ENCODE results near the gene LYSMD2. TPM values are rescaled to one million over a fixed set of nuclear protein-coding genes. Genes with fewer than 3 reads are reported as not detected.

Gene LYSMD2
- total and polyA plus RNA-seq, 10 donors, result 18.1 to 41.7 (median 33.2) TPM

DNA sequence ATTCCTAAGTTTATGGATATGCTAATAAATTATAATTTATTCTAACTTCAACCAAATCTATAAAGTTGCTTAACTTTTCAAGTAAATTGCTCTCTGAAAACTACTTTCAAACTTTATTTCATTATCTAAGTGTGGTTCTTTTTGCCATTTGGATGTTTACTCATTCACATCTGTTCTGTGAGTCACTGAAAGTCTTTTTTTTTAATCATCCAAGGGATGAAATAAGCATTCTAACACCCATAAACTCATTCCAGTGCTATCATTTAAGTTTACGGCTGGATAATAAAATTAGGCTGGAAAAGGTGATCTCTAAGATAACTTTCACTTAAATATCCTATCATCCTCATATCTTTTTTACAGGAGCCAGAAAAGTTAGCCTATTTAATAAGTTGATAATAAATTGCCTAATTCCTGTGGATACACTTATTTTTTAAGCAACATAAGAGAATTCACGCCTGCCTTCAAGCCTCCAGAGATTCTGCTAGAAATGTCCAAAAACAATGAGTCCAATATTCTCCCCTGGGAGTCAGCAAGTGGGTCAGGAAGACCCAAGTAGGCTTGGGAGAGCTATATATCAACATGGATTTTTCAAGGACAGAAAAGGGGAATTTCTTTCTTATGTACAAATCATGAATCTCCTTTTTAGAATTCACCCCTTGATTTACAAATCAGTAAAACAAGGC lies 30.4 kb downstream of the LYSMD2 start:
- intact Hi-C loops (cut with DNase I; ENCODE audit: low total_unique reads), result no loop called here
- Histone ChIP-seq H3K27me3 (replicated peaks in 1 of 7) (no peaks in the 10 kb centered on the region), H3K4me3 (no peak overlapping the region), H3K9me3 (no peaks in the 10 kb centered on the region), H3K27ac (no peak overlapping the region), H3K4me1 (no peaks in the 10 kb centered on the region), H3K36me3 (no peaks in the 10 kb centered on the region)
- TF ChIP-seq POLR2AphosphoS5 (IDR thresholded peaks at IDR 0.05) (no peak), POLR2A (IDR thresholded peaks at IDR 0.05) (no peak)
- TF ChIP-seq, protein P1, sequence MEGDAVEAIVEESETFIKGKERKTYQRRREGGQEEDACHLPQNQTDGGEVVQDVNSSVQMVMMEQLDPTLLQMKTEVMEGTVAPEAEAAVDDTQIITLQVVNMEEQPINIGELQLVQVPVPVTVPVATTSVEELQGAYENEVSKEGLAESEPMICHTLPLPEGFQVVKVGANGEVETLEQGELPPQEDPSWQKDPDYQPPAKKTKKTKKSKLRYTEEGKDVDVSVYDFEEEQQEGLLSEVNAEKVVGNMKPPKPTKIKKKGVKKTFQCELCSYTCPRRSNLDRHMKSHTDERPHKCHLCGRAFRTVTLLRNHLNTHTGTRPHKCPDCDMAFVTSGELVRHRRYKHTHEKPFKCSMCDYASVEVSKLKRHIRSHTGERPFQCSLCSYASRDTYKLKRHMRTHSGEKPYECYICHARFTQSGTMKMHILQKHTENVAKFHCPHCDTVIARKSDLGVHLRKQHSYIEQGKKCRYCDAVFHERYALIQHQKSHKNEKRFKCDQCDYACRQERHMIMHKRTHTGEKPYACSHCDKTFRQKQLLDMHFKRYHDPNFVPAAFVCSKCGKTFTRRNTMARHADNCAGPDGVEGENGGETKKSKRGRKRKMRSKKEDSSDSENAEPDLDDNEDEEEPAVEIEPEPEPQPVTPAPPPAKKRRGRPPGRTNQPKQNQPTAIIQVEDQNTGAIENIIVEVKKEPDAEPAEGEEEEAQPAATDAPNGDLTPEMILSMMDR (IDR thresholded peaks at IDR 0.05 in 8 of 11, conservative IDR thresholded peaks at IDR 0.05 in 3 of 11), result no peak
- no peak for DNase-seq
- WGBS, 5 donors, result 82 to 92% (median 90%) methylated on average over 2 of the region's 2 CpGs

DNA sequence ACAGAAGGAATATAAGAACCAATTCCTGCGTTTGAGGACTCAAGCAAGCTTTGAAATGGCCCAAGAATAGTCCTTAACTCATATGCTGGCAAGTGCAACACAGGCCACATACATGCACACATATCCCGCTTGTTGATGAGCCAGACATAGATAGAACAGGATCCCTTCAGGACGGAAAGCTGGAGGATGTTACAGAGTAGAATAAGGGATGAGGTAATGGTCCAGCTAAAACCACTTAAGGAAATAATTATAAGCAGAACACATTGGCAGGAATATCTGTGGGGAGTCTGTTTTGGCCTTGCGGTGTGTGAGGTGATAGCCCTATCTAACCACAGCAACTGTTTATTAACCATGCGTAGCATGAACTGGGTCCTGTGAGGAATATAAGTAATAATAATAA lies 31.2 kb downstream of the LYSMD2 start:
- TF ChIP-seq, protein P1 (IDR thresholded peaks at IDR 0.05 in 8 of 11, conservative IDR thresholded peaks at IDR 0.05 in 3 of 11), result no peak
- TF ChIP-seq POLR2AphosphoS5 (IDR thresholded peaks at IDR 0.05) (no peak), POLR2A (IDR thresholded peaks at IDR 0.05) (no peak)
- intact Hi-C loops (cut with DNase I; ENCODE audit: low total_unique reads), result no loop called here
- H3K27ac ChIP-seq, result no peak overlapping the region
- no peaks in the 10 kb centered on the region for H3K9me3 ChIP-seq
- no peak for DNase-seq
- WGBS, 5 donors, result 67 to 90% (median 87%) methylated on average over 5 of the region's 5 CpGs
- no peaks in the 10 kb centered on the region for H3K4me1 ChIP-seq
- no peak overlapping the region for H3K4me3 ChIP-seq
- H3K36me3 ChIP-seq, result no peaks in the 10 kb centered on the region
- H3K27me3 ChIP-seq (replicated peaks in 1 of 7), result no peaks in the 10 kb centered on the region

DNA sequence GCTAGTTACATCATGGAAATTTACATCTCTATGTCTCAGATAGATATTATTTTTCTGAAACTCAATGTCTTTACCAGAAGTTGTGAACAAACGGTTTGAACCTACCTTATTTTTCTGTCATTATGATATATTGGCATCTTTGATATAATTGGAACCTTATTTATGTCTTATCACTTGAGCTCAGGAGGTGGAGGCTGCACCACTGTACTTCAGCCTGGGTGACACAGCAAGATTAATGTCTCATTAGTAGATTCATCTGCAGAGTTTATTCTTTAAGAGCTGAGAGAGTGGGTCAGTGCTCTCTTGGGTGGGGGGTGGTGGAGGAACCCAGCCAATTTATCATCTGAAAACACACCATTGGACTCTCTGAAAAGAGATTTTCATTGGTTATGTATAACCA lies 34.7 kb downstream of the LYSMD2 start:
- DNase-seq, result no peak
- Histone ChIP-seq H3K27me3 (replicated peaks in 1 of 7) (peaks cover 0 to 4% (median 0%) of the 10 kb centered on the region in 7 donors), H3K36me3 (no peaks in the 10 kb centered on the region), H3K9me3 (no peaks in the 10 kb centered on the region), H3K27ac (no peak overlapping the region), H3K4me1 (no peaks in the 10 kb centered on the region), H3K4me3 (no peak overlapping the region)
- TF ChIP-seq POLR2AphosphoS5 (IDR thresholded peaks at IDR 0.05), result no peak
- TF ChIP-seq POLR2A (IDR thresholded peaks at IDR 0.05), result no peak
- TF ChIP-seq, protein P1 (IDR thresholded peaks at IDR 0.05 in 8 of 11, conservative IDR thresholded peaks at IDR 0.05 in 3 of 11), result no peak
- intact Hi-C loops (cut with DNase I; ENCODE audit: low total_unique reads), result no loop called here
- WGBS, 5 donors, result 54 to 60% (median 57%) methylated on average over 1 of the region's 1 CpG

DNA sequence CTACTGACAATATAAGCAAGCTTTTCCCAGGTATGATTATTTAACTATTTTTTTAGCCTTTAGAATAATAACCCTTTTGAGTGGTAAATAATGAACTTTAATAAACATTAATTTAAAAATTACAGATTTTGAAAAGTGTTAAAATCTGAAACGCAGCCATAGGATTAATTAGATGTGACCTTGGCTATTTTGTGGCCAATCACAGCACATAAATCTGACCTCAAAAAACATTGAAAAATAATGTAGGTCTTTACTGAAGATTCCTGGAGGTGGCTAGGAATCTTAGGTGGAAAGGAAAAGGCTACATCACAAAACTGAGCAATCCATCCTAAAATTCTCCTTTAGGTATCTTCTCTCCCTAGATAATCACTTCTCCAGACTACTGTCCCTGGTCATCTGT lies 38.1 kb downstream of the LYSMD2 start:
- WGBS, 5 donors, result 79 to 93% (median 90%) methylated on average over 1 of the region's 1 CpG
- Histone ChIP-seq H3K36me3 (no peaks in the 10 kb centered on the region), H3K27me3 (replicated peaks in 1 of 7) (peaks cover 0 to 4% (median 0%) of the 10 kb centered on the region in 7 donors), H3K4me3 (no peak overlapping the region), H3K9me3 (no peaks in the 10 kb centered on the region), H3K27ac (no peak overlapping the region), H3K4me1 (no peaks in the 10 kb centered on the region)
- DNase-seq, result no peak
- TF ChIP-seq POLR2AphosphoS5 (IDR thresholded peaks at IDR 0.05) (no peak), POLR2A (IDR thresholded peaks at IDR 0.05) (no peak)
- TF ChIP-seq, protein P1 (IDR thresholded peaks at IDR 0.05 in 8 of 11, conservative IDR thresholded peaks at IDR 0.05 in 3 of 11), result no peak
- intact Hi-C loops (cut with DNase I; ENCODE audit: low total_unique reads), result no loop called here

All from spleen (tissue), 11 donors.